WTC11 (cell line): ENCODE results near the gene CFAP58. TPM values are rescaled to one million over a fixed set of nuclear protein-coding genes. Genes with fewer than 3 reads are reported as not detected.

Source experiments
- ATAC-seq: fragments of 200-7000 bp; cut with Tn5 transposase; 2 replicates; pipeline ENCODE4 v1.10.0; 2021; ENCODE audit warnings: mild to moderate bottlenecking, moderate library complexity
- CTCF ChIA-PET: fragments of 300-600 bp; sonication (Branson Sonifier 250); formaldehyde crosslinking; loops from one replicate; lab custom pipeline; 2021; ENCODE audit warnings: antibody characterized with exemption; lab: Charles Lee
- POLR2A ChIA-PET: fragments of 350-600 bp; sonication (Branson Sonifier 250); formaldehyde crosslinking; loops from one replicate; lab custom pipeline; 2021; ENCODE audit warnings: antibody characterized with exemption; lab: Charles Lee
- DNase-seq: peaks from one replicate; pipeline ENCODE4 v3.0.0; 2021; ENCODE audit warnings: low spot score
- H3K27ac Mint-ChIP-seq: 2 replicates; pipeline ENCODE4 v1.8.0; 2021; ENCODE audit warnings: mixed read lengths
- H3K27me3 Mint-ChIP-seq: 2 replicates; pipeline ENCODE4 v1.8.0; 2021; ENCODE audit warnings: low read depth, mild to moderate bottlenecking, moderate library complexity, mixed read lengths
- H3K36me3 Mint-ChIP-seq: 2 replicates; pipeline ENCODE4 v1.8.0; 2021; ENCODE audit warnings: mixed read lengths
- H3K4me1 Mint-ChIP-seq: 2 replicates; pipeline ENCODE4 v1.8.0; 2022; ENCODE audit warnings: mixed read lengths
- H3K4me3 Mint-ChIP-seq: 2 replicates; pipeline ENCODE4 v1.8.0; 2021; ENCODE audit warnings: mild to moderate bottlenecking, moderate library complexity, mixed read lengths
- H3K9me3 Mint-ChIP-seq: 2 replicates; pipeline ENCODE4 v1.8.0; 2021; ENCODE audit warnings: mixed read lengths
- ELF4 ChIP-seq: sonication (generic); formaldehyde crosslinking; IDR thresholded peaks from 2 replicates; pipeline ENCODE4 v1.8.1; 2022; ENCODE audit warnings: low read depth, mild to moderate bottlenecking, moderate library complexity, missing genetic modification reagents
- ESRRA ChIP-seq: sonication (generic); formaldehyde crosslinking; IDR thresholded peaks from 2 replicates; pipeline ENCODE4 v1.8.1; 2022; ENCODE audit warnings: mild to moderate bottlenecking, missing genetic modification reagents, borderline replicate concordance
- ETV6 ChIP-seq: sonication (generic); formaldehyde crosslinking; IDR thresholded peaks from 2 replicates; pipeline ENCODE4 v1.8.1; 2022; ENCODE audit warnings: mild to moderate bottlenecking, missing genetic modification reagents
- FOXK1 ChIP-seq: sonication (generic); formaldehyde crosslinking; IDR thresholded peaks from 2 replicates; pipeline ENCODE4 v1.8.0; 2022; ENCODE audit warnings: mild to moderate bottlenecking, moderate library complexity, missing genetic modification reagents
- IRF2 ChIP-seq: sonication (generic); formaldehyde crosslinking; IDR thresholded peaks from 2 replicates; pipeline ENCODE4 v1.8.0; 2022; ENCODE audit warnings: low read depth, missing genetic modification reagents, borderline replicate concordance
- JAZF1 ChIP-seq: fragments of 250-450 bp; sonication (Bioruptor Pico); IDR thresholded peaks from 2 replicates; pipeline ENCODE4 v1.9.0; 2021; ENCODE audit warnings: moderate library complexity, mild to moderate bottlenecking, inconsistent platforms
- MYBL2 ChIP-seq: sonication (generic); formaldehyde crosslinking; IDR thresholded peaks from 2 replicates; pipeline ENCODE4 v1.8.1; 2023; ENCODE audit warnings: mild to moderate bottlenecking, moderate library complexity, missing genetic modification reagents
- NFATC4 ChIP-seq: fragments of 250-450 bp; sonication (Bioruptor Pico); IDR thresholded peaks from 2 replicates; pipeline ENCODE4 v1.9.0; 2021; ENCODE audit warnings: mild to moderate bottlenecking
- OVOL2 ChIP-seq: fragments of 250-450 bp; sonication (Bioruptor Pico); IDR thresholded peaks from 2 replicates; pipeline ENCODE4 v1.9.0; 2021; ENCODE audit warnings: mild to moderate bottlenecking, borderline replicate concordance
- RELA ChIP-seq: sonication (generic); formaldehyde crosslinking; IDR thresholded peaks from 2 replicates; pipeline ENCODE4 v1.8.1; 2022; ENCODE audit warnings: missing genetic modification reagents, mild to moderate bottlenecking, borderline replicate concordance
- RORB ChIP-seq: fragments of 250-450 bp; sonication (Bioruptor Pico); IDR thresholded peaks from 2 replicates; pipeline ENCODE4 v1.9.0; 2021; ENCODE audit warnings: mild to moderate bottlenecking
- SMAD3 ChIP-seq: sonication (generic); formaldehyde crosslinking; IDR thresholded peaks from 2 replicates; pipeline ENCODE4 v1.8.0; 2022; ENCODE audit warnings: missing genetic modification reagents, mild to moderate bottlenecking, borderline replicate concordance
- SOX15 ChIP-seq: fragments of 250-450 bp; sonication (Bioruptor Pico); IDR thresholded peaks from 2 replicates; pipeline ENCODE4 v1.9.0; 2021; ENCODE audit warnings: mild to moderate bottlenecking
- TEAD1 ChIP-seq: sonication (generic); formaldehyde crosslinking; IDR thresholded peaks from 2 replicates; pipeline ENCODE4 v1.8.0; 2022; ENCODE audit warnings: mild to moderate bottlenecking, missing genetic modification reagents
- TEAD4 ChIP-seq: sonication (generic); formaldehyde crosslinking; IDR thresholded peaks from 2 replicates; pipeline ENCODE4 v1.8.0; 2022; ENCODE audit warnings: mild to moderate bottlenecking, missing genetic modification reagents
- ZNF121 ChIP-seq: sonication (generic); formaldehyde crosslinking; IDR thresholded peaks from 2 replicates; pipeline ENCODE4 v1.8.0; 2023; ENCODE audit warnings: missing genetic modification reagents
- ZNF219 ChIP-seq: sonication (generic); formaldehyde crosslinking; IDR thresholded peaks from 2 replicates; pipeline ENCODE4 v1.8.0; 2023; ENCODE audit warnings: missing genetic modification reagents, mild to moderate bottlenecking, borderline replicate concordance
- ZNF416 ChIP-seq: fragments of 250-450 bp; sonication (Bioruptor Pico); IDR thresholded peaks from 2 replicates; pipeline ENCODE4 v1.9.0; 2021; ENCODE audit warnings: mild to moderate bottlenecking, inconsistent platforms
- total RNA-seq: library from RNA; stranded (reverse); gene quantifications from 3 replicates; pipeline ENCODE4 v1.2.3, GENCODE V29; 2021
- TF ChIP-seq, protein P1 (sequence below): fragments of 250-450 bp; sonication (Bioruptor Pico); IDR thresholded peaks from 2 replicates; pipeline ENCODE4 v1.8.0; 2021; ENCODE audit warnings: mild to moderate bottlenecking
- TF ChIP-seq, protein P2 (sequence below): sonication (generic); formaldehyde crosslinking; IDR thresholded peaks from 2 replicates; pipeline ENCODE4 v1.8.1; 2023; ENCODE audit warnings: mild to moderate bottlenecking, missing genetic modification reagents
- TF ChIP-seq, protein P3 (sequence below): sonication (generic); formaldehyde crosslinking; IDR thresholded peaks from 2 replicates; pipeline ENCODE4 v1.8.1; 2022; ENCODE audit warnings: mild to moderate bottlenecking, moderate library complexity, missing genetic modification reagents
- TF ChIP-seq, protein P4 (sequence below): sonication (generic); formaldehyde crosslinking; IDR thresholded peaks from 2 replicates; pipeline ENCODE4 v1.8.1; 2023; ENCODE audit warnings: mild to moderate bottlenecking, missing genetic modification reagents, moderate library complexity
- TF ChIP-seq, protein P5 (sequence below): fragments of 250-450 bp; sonication (Bioruptor Pico); IDR thresholded peaks from 2 replicates; pipeline ENCODE4 v1.9.0; 2021; ENCODE audit warnings: mild to moderate bottlenecking
- TF ChIP-seq, protein P6 (sequence below): sonication (generic); formaldehyde crosslinking; IDR thresholded peaks from 2 replicates; pipeline ENCODE4 v1.8.1; 2022; ENCODE audit warnings: missing genetic modification reagents, borderline replicate concordance
- TF ChIP-seq, protein P7 (sequence below): fragments of 250-450 bp; sonication (Bioruptor Pico); conservative IDR thresholded peaks from 2 replicates; pipeline ENCODE4 v1.9.0; 2021; ENCODE audit warnings: mild to moderate bottlenecking

Gene CFAP58
- total RNA-seq, 1 experiment from 2014 or later = 1.0 TPM

DNA sequence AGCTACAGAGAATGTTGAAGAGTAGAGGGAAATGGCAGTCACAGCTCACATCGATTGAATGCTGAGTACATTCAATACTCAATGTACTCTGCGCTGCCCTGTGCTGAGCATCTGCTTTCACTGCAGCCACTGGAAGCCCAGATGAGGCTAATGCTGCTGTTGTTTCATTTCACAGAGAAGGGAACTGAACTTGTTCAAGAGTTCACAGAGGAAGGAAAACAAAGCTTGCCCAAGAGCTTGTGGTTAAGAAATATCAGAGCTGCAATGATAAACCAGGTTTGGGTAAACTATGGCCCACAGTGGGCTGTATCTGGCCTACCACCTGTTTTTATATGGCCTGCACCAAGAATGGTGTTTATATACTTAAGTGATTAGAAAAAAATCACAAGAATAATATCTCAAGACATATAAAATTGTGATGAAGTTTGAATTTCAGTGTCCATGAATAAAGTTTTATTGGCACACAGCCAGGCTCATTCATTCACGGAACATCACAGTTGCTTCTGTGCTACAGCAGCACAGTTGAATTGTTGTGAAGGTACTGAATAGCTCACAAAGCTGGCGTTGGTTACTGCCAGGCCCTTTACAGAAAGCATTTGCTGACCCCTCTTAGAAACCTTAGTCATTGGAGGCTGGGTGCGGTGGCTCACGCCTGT is 64.1 kb downstream of the CFAP58 start (continued):
- TF ChIP-seq JAZF1 (CRISPR knock-in tag) (no peak), SMAD3 (CRISPR knock-in tag) (no peak), ESRRA (no peak), ELF4 (CRISPR knock-in tag) (no peak), TEAD4 (CRISPR knock-in tag) (no peak)
- TF ChIP-seq, protein P1, sequence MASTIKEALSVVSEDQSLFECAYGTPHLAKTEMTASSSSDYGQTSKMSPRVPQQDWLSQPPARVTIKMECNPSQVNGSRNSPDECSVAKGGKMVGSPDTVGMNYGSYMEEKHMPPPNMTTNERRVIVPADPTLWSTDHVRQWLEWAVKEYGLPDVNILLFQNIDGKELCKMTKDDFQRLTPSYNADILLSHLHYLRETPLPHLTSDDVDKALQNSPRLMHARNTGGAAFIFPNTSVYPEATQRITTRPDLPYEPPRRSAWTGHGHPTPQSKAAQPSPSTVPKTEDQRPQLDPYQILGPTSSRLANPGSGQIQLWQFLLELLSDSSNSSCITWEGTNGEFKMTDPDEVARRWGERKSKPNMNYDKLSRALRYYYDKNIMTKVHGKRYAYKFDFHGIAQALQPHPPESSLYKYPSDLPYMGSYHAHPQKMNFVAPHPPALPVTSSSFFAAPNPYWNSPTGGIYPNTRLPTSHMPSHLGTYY (CRISPR knock-in tag) = no peak
- TF ChIP-seq, protein P2, sequence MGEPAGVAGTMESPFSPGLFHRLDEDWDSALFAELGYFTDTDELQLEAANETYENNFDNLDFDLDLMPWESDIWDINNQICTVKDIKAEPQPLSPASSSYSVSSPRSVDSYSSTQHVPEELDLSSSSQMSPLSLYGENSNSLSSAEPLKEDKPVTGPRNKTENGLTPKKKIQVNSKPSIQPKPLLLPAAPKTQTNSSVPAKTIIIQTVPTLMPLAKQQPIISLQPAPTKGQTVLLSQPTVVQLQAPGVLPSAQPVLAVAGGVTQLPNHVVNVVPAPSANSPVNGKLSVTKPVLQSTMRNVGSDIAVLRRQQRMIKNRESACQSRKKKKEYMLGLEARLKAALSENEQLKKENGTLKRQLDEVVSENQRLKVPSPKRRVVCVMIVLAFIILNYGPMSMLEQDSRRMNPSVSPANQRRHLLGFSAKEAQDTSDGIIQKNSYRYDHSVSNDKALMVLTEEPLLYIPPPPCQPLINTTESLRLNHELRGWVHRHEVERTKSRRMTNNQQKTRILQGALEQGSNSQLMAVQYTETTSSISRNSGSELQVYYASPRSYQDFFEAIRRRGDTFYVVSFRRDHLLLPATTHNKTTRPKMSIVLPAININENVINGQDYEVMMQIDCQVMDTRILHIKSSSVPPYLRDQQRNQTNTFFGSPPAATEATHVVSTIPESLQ (CRISPR knock-in tag) = no peak
- TF ChIP-seq, protein P3, sequence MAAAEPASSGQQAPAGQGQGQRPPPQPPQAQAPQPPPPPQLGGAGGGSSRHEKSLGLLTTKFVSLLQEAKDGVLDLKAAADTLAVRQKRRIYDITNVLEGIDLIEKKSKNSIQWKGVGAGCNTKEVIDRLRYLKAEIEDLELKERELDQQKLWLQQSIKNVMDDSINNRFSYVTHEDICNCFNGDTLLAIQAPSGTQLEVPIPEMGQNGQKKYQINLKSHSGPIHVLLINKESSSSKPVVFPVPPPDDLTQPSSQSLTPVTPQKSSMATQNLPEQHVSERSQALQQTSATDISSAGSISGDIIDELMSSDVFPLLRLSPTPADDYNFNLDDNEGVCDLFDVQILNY = no peak

DNA sequence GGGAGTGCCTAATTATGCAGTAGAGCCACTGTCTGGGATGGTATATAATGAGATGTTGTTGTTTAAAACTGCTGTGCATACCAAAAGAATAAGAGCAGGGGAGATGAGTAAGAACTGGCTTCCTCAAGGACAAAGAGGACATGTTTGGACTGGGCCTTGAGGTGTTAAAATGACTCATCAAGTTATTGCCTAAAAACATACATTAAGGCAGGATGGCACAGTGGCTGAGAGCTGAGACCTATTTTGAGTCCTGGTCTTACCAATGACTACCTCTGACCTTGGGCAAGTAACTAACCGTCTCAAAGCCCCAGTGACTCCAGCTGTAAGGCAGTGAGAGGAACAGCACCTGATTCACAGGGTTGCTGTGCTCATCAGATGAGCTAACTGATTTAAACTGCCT is 71.1 kb downstream of the CFAP58 start:
- H3K27ac Mint-ChIP-seq = no peak overlapping the region
- TF ChIP-seq ZNF121 (CRISPR knock-in tag) (no peak), ESRRA (no peak), RORB (CRISPR knock-in tag) (no peak), IRF2 (CRISPR knock-in tag) (no peak), ETV6 (CRISPR knock-in tag) (no peak), TEAD1 (CRISPR knock-in tag) (no peak), MYBL2 (CRISPR knock-in tag) (no peak), RELA (no peak), NFATC4 (CRISPR knock-in tag) (no peak), ZNF416 (no peak), SOX15 (CRISPR knock-in tag) (no peak)
- TF ChIP-seq, protein P4, sequence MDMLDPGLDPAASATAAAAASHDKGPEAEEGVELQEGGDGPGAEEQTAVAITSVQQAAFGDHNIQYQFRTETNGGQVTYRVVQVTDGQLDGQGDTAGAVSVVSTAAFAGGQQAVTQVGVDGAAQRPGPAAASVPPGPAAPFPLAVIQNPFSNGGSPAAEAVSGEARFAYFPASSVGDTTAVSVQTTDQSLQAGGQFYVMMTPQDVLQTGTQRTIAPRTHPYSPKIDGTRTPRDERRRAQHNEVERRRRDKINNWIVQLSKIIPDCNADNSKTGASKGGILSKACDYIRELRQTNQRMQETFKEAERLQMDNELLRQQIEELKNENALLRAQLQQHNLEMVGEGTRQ (CRISPR knock-in tag) = no peak
- TF ChIP-seq, protein P5, sequence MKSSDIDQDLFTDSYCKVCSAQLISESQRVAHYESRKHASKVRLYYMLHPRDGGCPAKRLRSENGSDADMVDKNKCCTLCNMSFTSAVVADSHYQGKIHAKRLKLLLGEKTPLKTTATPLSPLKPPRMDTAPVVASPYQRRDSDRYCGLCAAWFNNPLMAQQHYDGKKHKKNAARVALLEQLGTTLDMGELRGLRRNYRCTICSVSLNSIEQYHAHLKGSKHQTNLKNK (CRISPR knock-in tag) = no peak
- H3K27me3 Mint-ChIP-seq = no peaks in the 10 kb centered on the region
- DNase-seq = no peak
- no peaks in the 10 kb centered on the region for H3K36me3 Mint-ChIP-seq
- ChIA-PET POLR2A (no interaction called here), CTCF (no interaction called here)
- H3K4me3 Mint-ChIP-seq = no peak overlapping the region
- no peak for ATAC-seq
- peaks cover 7% of the 10 kb centered on the region; the same call in 1 of the 2 replicates for H3K4me1 Mint-ChIP-seq
- no peaks in the 10 kb centered on the region for H3K9me3 Mint-ChIP-seq

DNA sequence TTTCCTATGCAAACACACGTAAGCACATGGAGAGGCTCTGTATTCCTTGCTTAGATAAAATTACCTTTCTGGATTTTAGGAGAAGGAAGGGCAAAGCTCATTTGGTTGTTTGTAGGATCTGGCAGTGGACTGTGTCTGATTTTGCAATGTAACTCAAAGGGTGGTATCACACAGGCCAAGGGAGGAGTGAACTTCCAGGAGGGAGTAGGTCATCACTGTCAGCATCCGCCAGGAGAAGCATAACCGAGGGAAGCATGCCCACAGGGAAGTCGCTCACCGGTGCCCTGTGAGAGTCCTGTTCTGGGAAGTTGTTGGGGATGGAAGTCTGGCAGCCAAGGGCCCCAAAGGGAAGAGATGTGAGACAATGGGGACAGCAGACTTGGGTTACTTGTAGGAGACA is 74.4 kb downstream of the CFAP58 start:
- H3K36me3 Mint-ChIP-seq = no peaks in the 10 kb centered on the region
- ChIA-PET CTCF (no interaction called here), POLR2A (no interaction called here)
- no peak for DNase-seq
- peaks cover 3% of the 10 kb centered on the region; the same call in 1 of the 2 replicates for H3K9me3 Mint-ChIP-seq
- no peaks in the 10 kb centered on the region for H3K27me3 Mint-ChIP-seq
- ATAC-seq = no peak
- H3K4me1 Mint-ChIP-seq = peaks cover 2% of the 10 kb centered on the region; the same call in 1 of the 2 replicates
- no peak overlapping the region for H3K4me3 Mint-ChIP-seq
- no peak overlapping the region for H3K27ac Mint-ChIP-seq
- TF ChIP-seq, protein P6, sequence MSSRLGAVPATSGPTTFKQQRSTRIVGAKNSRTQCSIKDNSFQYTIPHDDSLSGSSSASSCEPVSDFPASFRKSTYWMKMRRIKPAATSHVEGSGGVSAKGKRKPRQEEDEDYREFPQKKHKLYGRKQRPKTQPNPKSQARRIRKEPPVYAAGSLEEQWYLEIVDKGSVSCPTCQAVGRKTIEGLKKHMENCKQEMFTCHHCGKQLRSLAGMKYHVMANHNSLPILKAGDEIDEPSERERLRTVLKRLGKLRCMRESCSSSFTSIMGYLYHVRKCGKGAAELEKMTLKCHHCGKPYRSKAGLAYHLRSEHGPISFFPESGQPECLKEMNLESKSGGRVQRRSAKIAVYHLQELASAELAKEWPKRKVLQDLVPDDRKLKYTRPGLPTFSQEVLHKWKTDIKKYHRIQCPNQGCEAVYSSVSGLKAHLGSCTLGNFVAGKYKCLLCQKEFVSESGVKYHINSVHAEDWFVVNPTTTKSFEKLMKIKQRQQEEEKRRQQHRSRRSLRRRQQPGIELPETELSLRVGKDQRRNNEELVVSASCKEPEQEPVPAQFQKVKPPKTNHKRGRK (CRISPR knock-in tag) = no peak
- TF ChIP-seq, protein P7, sequence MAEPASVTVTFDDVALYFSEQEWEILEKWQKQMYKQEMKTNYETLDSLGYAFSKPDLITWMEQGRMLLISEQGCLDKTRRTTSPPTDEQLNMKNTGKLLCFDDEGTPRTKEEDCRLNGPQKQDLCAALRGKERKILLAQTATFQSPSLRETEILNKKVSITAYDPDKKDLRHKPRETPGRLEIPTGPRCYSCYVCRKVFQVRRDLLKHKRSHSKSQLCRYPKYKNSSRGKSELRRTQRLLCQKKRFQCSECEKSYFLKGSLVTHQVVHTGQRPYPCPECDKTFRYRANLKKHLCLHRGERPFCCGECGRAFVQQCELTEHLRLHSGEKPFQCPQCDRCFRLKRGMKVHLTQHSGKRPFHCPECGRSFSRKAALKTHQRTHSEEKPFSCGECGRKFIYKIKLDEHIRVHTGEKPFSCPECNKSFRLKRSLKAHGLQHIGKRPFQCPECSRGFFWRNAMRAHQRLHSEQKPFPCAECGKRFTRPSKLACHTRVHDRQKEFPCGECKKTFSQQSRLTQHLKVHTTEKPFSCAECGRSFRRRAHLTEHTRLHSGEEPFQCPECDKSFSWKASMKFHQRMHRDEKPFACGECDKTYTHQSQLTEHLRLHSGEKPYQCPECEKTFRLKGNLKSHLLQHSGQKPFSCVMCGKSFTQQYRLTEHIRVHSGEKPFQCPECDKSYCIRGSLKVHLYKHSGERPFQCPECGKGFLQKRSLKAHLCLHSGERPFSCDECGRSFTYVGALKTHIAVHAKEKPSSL = no peak
- no peak for TF ChIP-seq OVOL2 (CRISPR knock-in tag)
- TF ChIP-seq ZNF416 = no peak
- TF ChIP-seq SMAD3 (CRISPR knock-in tag) = no peak
- no peak for TF ChIP-seq FOXK1 (CRISPR knock-in tag)
- TF ChIP-seq ZNF219 (CRISPR knock-in tag) = no peak
